Measurements from ENCODE around the gene IWS1. TPM values are rescaled to one million over a fixed set of nuclear protein-coding genes. Genes with fewer than 3 reads are reported as not detected.

IWS1 gene
- total RNA-seq, 1 experiment from 2014 or later, result 46.6 TPM

DNA sequence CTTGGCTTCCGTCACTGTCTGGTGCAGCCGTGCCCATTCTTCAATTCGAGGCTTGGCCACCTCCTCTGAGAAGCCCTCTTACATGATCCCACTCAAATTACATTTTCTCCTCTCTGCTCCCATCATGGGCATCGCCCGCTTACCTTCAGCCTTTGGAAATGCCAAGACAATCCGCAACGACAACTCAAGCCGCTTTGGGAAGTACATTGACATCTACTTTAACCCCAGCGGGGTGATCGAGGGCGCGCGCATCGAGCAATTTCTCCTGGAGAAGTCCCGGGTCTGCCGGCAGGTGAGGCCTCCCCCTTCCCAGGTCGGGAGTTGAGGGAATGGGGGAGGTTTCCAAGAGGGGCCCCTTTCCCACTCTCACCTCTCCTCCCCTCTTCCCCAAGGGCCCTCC is 47.5 kb upstream of the IWS1 start:
- Histone ChIP-seq H4K20me1 (ENCODE audit: insufficient read depth) (no peaks in the 10 kb centered on the region), H3K4me3 (replicated peaks in 1 of 2; ENCODE audit: low read depth in 1 of 2, low read length in 2 of 2) (no peak overlapping the region), H3K9me2 (ENCODE audit: insufficient read depth) (no peaks in the 10 kb centered on the region), H3K4me2 (ENCODE audit: low read length) (no peak overlapping the region), H3K27ac (ENCODE audit: low read depth, low read length) (no peak overlapping the region), H3K79me2 (ENCODE audit: insufficient read depth, low read length) (no peaks in the 10 kb centered on the region), H2AFZ (ENCODE audit: low read depth, low read length, poor library complexity, severe bottlenecking) (no peak overlapping the region), H3K36me3 (ENCODE audit: control insufficient read depth in 1 of 2, insufficient read depth in 2 of 2, low read length in 2 of 2) (no peaks in the 10 kb centered on the region), H3K9ac (ENCODE audit: low read length) (no peak overlapping the region), H3K27me3 (ENCODE audit: insufficient read depth, low read length) (no peaks in the 10 kb centered on the region), H3K9me3 (ENCODE audit: control insufficient read depth in 1 of 2, insufficient read depth in 1 of 2, low read depth in 1 of 2, low read length in 2 of 2) (no peaks in the 10 kb centered on the region), H3K4me1 (ENCODE audit: control insufficient read depth in 1 of 2, insufficient read depth in 2 of 2, low read length in 2 of 2) (peaks cover 0 to 9% of the 10 kb centered on the region in 2 experiments; a peak in 2 of 4 replicates)
- POLR2A ChIA-PET, result no interaction called here
- RAD21 ChIA-PET (ENCODE audit: low non-redundant PET in 1 of 2, low total read pairs in 2 of 2, uncharacterized antibody in 2 of 2, unreplicated experiment in 2 of 2), result no interaction called here
- intact Hi-C loops (cut with micrococcal nuclease), result no loop called here
- CTCF ChIA-PET, result no interaction called here
- DNase-seq (ENCODE audit: low read depth, low spot score), result no peak
- no peak for ATAC-seq
- BruUV-seq (replicated peaks), result no TSS peak
- no peak for TF ChIP-seq ZNF274 (IDR thresholded peaks at IDR 0.05; ENCODE audit: low read depth, low read length)
- TF ChIP-seq POLR2A (IDR thresholded peaks at IDR 0.05; ENCODE audit: borderline replicate concordance, extremely low read depth, insufficient read depth, insufficient read length), result no peak
- TF ChIP-seq SRF (IDR thresholded peaks at IDR 0.05; ENCODE audit: low read depth), result no peak
- TF ChIP-seq EGR1 (IDR thresholded peaks at IDR 0.05; ENCODE audit: low read depth), result no peak
- no peak for TF ChIP-seq EZH2phosphoT487 (IDR thresholded peaks at IDR 0.05; ENCODE audit: borderline replicate concordance)
- no peak for TF ChIP-seq CTCF (IDR thresholded peaks at IDR 0.05 in 2 of 3, conservative IDR thresholded peaks at IDR 0.05 in 1 of 3; ENCODE audit: borderline replicate concordance in 1 of 3, insufficient read depth in 1 of 3, low read depth in 2 of 3, low read length in 2 of 3)
- TF ChIP-seq, protein P1, sequence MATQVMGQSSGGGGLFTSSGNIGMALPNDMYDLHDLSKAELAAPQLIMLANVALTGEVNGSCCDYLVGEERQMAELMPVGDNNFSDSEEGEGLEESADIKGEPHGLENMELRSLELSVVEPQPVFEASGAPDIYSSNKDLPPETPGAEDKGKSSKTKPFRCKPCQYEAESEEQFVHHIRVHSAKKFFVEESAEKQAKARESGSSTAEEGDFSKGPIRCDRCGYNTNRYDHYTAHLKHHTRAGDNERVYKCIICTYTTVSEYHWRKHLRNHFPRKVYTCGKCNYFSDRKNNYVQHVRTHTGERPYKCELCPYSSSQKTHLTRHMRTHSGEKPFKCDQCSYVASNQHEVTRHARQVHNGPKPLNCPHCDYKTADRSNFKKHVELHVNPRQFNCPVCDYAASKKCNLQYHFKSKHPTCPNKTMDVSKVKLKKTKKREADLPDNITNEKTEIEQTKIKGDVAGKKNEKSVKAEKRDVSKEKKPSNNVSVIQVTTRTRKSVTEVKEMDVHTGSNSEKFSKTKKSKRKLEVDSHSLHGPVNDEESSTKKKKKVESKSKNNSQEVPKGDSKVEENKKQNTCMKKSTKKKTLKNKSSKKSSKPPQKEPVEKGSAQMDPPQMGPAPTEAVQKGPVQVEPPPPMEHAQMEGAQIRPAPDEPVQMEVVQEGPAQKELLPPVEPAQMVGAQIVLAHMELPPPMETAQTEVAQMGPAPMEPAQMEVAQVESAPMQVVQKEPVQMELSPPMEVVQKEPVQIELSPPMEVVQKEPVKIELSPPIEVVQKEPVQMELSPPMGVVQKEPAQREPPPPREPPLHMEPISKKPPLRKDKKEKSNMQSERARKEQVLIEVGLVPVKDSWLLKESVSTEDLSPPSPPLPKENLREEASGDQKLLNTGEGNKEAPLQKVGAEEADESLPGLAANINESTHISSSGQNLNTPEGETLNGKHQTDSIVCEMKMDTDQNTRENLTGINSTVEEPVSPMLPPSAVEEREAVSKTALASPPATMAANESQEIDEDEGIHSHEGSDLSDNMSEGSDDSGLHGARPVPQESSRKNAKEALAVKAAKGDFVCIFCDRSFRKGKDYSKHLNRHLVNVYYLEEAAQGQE (IDR thresholded peaks at IDR 0.05; ENCODE audit: low read depth), result no peak
- TF ChIP-seq, protein P2, sequence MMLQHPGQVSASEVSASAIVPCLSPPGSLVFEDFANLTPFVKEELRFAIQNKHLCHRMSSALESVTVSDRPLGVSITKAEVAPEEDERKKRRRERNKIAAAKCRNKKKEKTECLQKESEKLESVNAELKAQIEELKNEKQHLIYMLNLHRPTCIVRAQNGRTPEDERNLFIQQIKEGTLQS (IDR thresholded peaks at IDR 0.05), result no peak
- TF ChIP-seq FOSL1 (IDR thresholded peaks at IDR 0.05; ENCODE audit: low read depth), result no peak
- no peak for TF ChIP-seq ELF1 (IDR thresholded peaks at IDR 0.05; ENCODE audit: borderline replicate concordance, low read depth)
- TF ChIP-seq SP1 (IDR thresholded peaks at IDR 0.05; ENCODE audit: low read depth), result no peak
- TF ChIP-seq CBX3 (IDR thresholded peaks at IDR 0.05; ENCODE audit: low read depth), result no peak

All from HCT116 (cell line).